PC-9 (cell line): Measurements from ENCODE around the gene LYST.

Experiments
- CTCF ChIP-seq: fragments of 200-600 bp; sonication (generic); conservative IDR thresholded peaks from 2 replicates; pipeline ENCODE4 v1.6.1; 2017; ENCODE audit warnings: mixed run types, antibody characterized with exemption, mild to moderate bottlenecking, moderate library complexity
- EZH2 ChIP-seq: fragments of 200-600 bp; sonication (generic); IDR thresholded peaks from 2 replicates; pipeline ENCODE4 v1.8.0; 2017; ENCODE audit warnings: antibody characterized with exemption, low read depth

- TF ChIP-seq CTCF, result no peak
- no peak for TF ChIP-seq EZH2
Measured at GRCh38 chr1:235749755-235750300, 116.9 kb downstream of the LYST start.
